Thoracic aorta endothelial cell (primary cell): ENCODE results near the gene MYB. TPM values are rescaled to one million over a fixed set of nuclear protein-coding genes. Genes with fewer than 3 reads are reported as not detected.

Source experiments
- small RNA-seq: library from RNA; depleted of rRNA; stranded (forward); fragments of <200 nt; gene quantifications from one replicate; pipeline ENCODE3, GENCODE V24; 2012
- total RNA-seq: library from RNA; depleted of rRNA; stranded (reverse); fragments of >200 nt; gene quantifications from 2 replicates; pipeline ENCODE4 v1.2.3, GENCODE V29; 2012

The MYB gene
- 0.14 and 0.27 TPM in 2 replicates for total RNA-seq

DNA sequence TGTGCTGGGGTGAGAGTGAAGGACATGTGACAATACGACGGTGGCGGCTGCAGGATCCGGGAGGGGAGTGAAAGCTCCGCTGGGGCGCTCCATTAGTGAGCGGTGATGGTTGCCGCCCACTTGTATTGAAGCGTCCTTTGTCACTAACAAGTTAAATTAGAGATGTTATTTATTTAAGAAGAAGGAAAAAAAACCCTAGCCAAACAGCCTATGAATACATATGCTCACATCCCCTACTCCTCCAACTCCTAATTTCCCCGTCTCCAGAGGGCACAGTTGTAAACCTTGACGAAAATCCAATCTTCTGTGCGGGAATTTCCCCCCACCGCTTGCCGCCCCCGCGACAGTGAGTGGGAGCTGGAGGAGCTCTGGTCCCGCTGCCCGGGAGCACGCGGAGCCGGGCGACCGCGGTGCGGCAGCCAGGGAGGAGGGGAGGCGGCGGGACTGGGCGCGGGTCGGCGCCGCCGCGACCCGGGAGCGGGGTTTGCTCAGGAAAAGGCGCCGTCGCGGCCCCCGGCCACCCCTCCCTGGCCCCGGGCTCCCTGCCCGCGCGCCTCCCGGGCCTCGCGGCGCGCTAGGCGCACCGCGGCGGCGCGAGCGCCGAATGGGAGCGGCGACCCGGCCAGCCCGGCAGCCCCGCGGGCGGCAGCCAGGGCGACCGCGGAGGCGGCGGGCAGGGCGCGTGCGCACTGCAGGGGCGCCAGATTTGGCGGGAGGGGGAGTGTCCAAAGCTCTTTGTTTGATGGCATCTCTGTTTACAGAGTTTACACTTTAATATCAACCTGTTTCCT lies at the start of gene MYB:
MYB (plus strand) TSS at position 767 of the 791 bp plus-strand sequence. CDS start 206 bp downstream, outside the sequence.

Small RNA genes lying within 50 kb of the gene (small RNA-seq; reads per million reads assigned to genes)
- not detected for gene MIR548A2

Other genes with a start within 250 kb of the MYB start
- 0.14 and 0.27 TPM in 2 replicates for gene ALDH8A1, start 231.2 kb upstream of the MYB start, total RNA-seq
- 157 and 164 TPM in 2 replicates for gene HBS1L, start 126.5 kb upstream of the MYB start, total RNA-seq